Measurements from ENCODE around the gene MYO7B. TPM values are rescaled to one million over a fixed set of nuclear protein-coding genes. Genes with fewer than 3 reads are reported as not detected.

MYO7B gene
- total and polyA plus RNA-seq, 2 experiments from 2014 or later: 0.06 to 0.12 TPM

GRCh38 chr2:127624756-127625571 is 89.5 kb downstream of the MYO7B start:
- Histone ChIP-seq H3K9me3 (ENCODE audit: low read depth) (no peaks in the 10 kb centered on the region), H3K27ac (no peak overlapping the region), H3K36me3 (no peaks in the 10 kb centered on the region), H3K4me3 (no peak overlapping the region), H3K4me1 (ENCODE audit: low read depth) (no peaks in the 10 kb centered on the region), H3K27me3 (no peaks in the 10 kb centered on the region)
- no peak for DNase-seq (ENCODE audit: low read depth in 1 of 2, low spot score in 1 of 2)
- no peak for TF ChIP-seq CTCF (IDR thresholded peaks at IDR 0.05; ENCODE audit: low read depth, low read length)

- TF ChIP-seq CTCF (IDR thresholded peaks at IDR 0.05; ENCODE audit: low read depth, low read length): no peak
- H3K27me3 ChIP-seq: no peaks in the 10 kb centered on the region
- no peaks in the 10 kb centered on the region for H3K36me3 ChIP-seq
- H3K27ac ChIP-seq: no peak overlapping the region
- H3K4me1 ChIP-seq (ENCODE audit: low read depth): no peaks in the 10 kb centered on the region
- no peak for DNase-seq (ENCODE audit: low read depth in 1 of 2, low spot score in 1 of 2)
- H3K9me3 ChIP-seq (ENCODE audit: low read depth): no peaks in the 10 kb centered on the region
- no peak overlapping the region for H3K4me3 ChIP-seq
Observed at GRCh38 chr2:127625572-127625951, 90.1 kb downstream of the MYO7B start.

- no peaks in the 10 kb centered on the region for H3K9me3 ChIP-seq (ENCODE audit: low read depth)
- no peak overlapping the region for H3K27ac ChIP-seq
- H3K4me1 ChIP-seq (ENCODE audit: low read depth): no peaks in the 10 kb centered on the region
- DNase-seq (ENCODE audit: low read depth in 1 of 2, low spot score in 1 of 2): no peak
- H3K36me3 ChIP-seq: no peaks in the 10 kb centered on the region
- H3K4me3 ChIP-seq: no peak overlapping the region
- H3K27me3 ChIP-seq: no peaks in the 10 kb centered on the region
- TF ChIP-seq CTCF (IDR thresholded peaks at IDR 0.05; ENCODE audit: low read depth, low read length): no peak
Observed at GRCh38 chr2:127626175-127626574, 90.7 kb downstream of the MYO7B start.

GRCh38 chr2:127626917-127627739 is 91.6 kb downstream of the MYO7B start:
- Histone ChIP-seq H3K27me3 (no peaks in the 10 kb centered on the region), H3K4me1 (ENCODE audit: low read depth) (no peaks in the 10 kb centered on the region), H3K4me3 (no peak overlapping the region), H3K9me3 (ENCODE audit: low read depth) (no peaks in the 10 kb centered on the region), H3K36me3 (no peaks in the 10 kb centered on the region), H3K27ac (no peak overlapping the region)
- TF ChIP-seq CTCF (IDR thresholded peaks at IDR 0.05; ENCODE audit: low read depth, low read length): no peak
- no peak for DNase-seq (ENCODE audit: low read depth in 1 of 2, low spot score in 1 of 2)

- DNase-seq (ENCODE audit: low read depth in 1 of 2, low spot score in 1 of 2): no peak
- H3K27ac ChIP-seq: no peak overlapping the region
- no peaks in the 10 kb centered on the region for H3K4me1 ChIP-seq (ENCODE audit: low read depth)
- no peaks in the 10 kb centered on the region for H3K9me3 ChIP-seq (ENCODE audit: low read depth)
- H3K27me3 ChIP-seq: no peaks in the 10 kb centered on the region
- no peak for TF ChIP-seq CTCF (IDR thresholded peaks at IDR 0.05; ENCODE audit: low read depth, low read length)
- no peak overlapping the region for H3K4me3 ChIP-seq
- no peaks in the 10 kb centered on the region for H3K36me3 ChIP-seq
Observed at GRCh38 chr2:127627740-127628571, 92.5 kb downstream of the MYO7B start.
